HFFc6 (cell line): ENCODE results near the gene CEP76. TPM values are rescaled to one million over a fixed set of nuclear protein-coding genes. Genes with fewer than 3 reads are reported as not detected.

Source experiments
- DNase-seq: peaks from one replicate; pipeline ENCODE4 v3.0.0-alpha.2; 2018
- H3K27ac Mint-ChIP-seq: 2 replicates; pipeline ENCODE4 v1.8.0; 2020; ENCODE audit warnings: mild to moderate bottlenecking, mixed read lengths
- H3K27me3 Mint-ChIP-seq: 2 replicates; pipeline ENCODE4 v1.8.0; 2021; ENCODE audit warnings: mild to moderate bottlenecking, moderate library complexity, mixed read lengths; ENCODE audit not compliant: insufficient read depth
- H3K36me3 Mint-ChIP-seq: 2 replicates; pipeline ENCODE4 v1.8.0; 2021; ENCODE audit warnings: low read depth, mixed read lengths
- H3K4me1 Mint-ChIP-seq: 2 replicates; pipeline ENCODE4 v1.8.0; 2020; ENCODE audit warnings: low read depth, mixed read lengths
- H3K4me3 Mint-ChIP-seq: 2 replicates; pipeline ENCODE4 v1.8.0; 2020; ENCODE audit warnings: mild to moderate bottlenecking, moderate library complexity, mixed read lengths
- H3K9me3 Mint-ChIP-seq: 2 replicates; pipeline ENCODE4 v1.8.0; 2020; ENCODE audit warnings: mild to moderate bottlenecking, mixed read lengths
- CTCF ChIP-seq: fragments of 200-600 bp; sonication (generic); IDR thresholded peaks from 2 replicates; pipeline ENCODE4 v1.5.0; 2021; ENCODE audit warnings: antibody characterized with exemption, mild to moderate bottlenecking
- total RNA-seq, 6 experiments: library from RNA; stranded (reverse); fragmentation: NEBNext Ultra II Directional; extraction: Animal tissue kit (Norgen Biotek cat#: 25700); gene quantifications; 2 replicates in 1 of 6; 3 replicates in 5 of 6; pipeline ENCODE4 v1.2.3, GENCODE V29; 2021

The CEP76 gene
- total RNA-seq, 6 experiments from 2014 or later, result 5.5 to 8.0 (median 7.6) TPM

GRCh38 chr18:12742453-12742852 lies 39.9 kb upstream of the CEP76 start:
- DNase-seq, result peak; percentile 82
- no peak for TF ChIP-seq CTCF
- Mint-ChIP-seq H3K27me3 (no peaks in the 10 kb centered on the region), H3K9me3 (peaks cover 3% of the 10 kb centered on the region; the same call in 1 of the 2 replicates), H3K27ac (peak overlapping the region; percentile 92), H3K4me3 (peak overlapping the region; percentile 71), H3K36me3 (no peaks in the 10 kb centered on the region), H3K4me1 (peaks cover 48% of the 10 kb centered on the region)

DNA sequence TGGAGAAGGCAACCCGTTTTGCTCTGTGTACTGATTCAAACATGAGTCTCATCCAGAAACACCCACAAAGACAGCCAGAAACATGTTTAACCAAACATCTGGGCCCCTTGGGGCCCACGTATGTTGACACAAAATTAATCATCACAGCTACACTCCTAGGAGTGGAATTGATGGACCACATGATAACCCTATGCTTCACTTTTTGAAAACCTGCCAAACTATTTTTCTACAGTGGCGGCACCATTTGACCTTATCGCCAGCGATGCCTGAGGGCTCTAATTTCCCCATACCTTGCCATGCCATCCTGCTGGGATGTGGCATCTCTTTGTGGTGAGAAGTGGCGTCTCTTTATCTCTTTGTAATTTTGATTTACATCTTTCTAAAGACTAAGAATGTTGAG lies 38.8 kb upstream of the CEP76 start:
- Mint-ChIP-seq H3K4me1 (peaks cover 56% of the 10 kb centered on the region), H3K36me3 (no peaks in the 10 kb centered on the region), H3K27ac (peak overlapping the region; percentile 92), H3K27me3 (no peaks in the 10 kb centered on the region), H3K9me3 (peaks cover 3% of the 10 kb centered on the region; the same call in 1 of the 2 replicates), H3K4me3 (peak overlapping the region; percentile 75)
- no peak for TF ChIP-seq CTCF
- DNase-seq, result peak; percentile 91

GRCh38 chr18:12737243-12737902 lies 34.9 kb upstream of the CEP76 start:
- 0 out of 2 replicates have a peak, but pooled peaks cover 2% of the 10 kb centered on the region for H3K36me3 Mint-ChIP-seq

GRCh38 chr18:12726774-12727550 lies 24.4 kb upstream of the CEP76 start:
- TF ChIP-seq CTCF, result peak; percentile 97
- Mint-ChIP-seq H3K9me3 (peaks cover 9% of the 10 kb centered on the region), H3K27me3 (no peaks in the 10 kb centered on the region; the same call in 1 of the 2 replicates), H3K4me3 (no peak overlapping the region), H3K4me1 (peaks cover 39% of the 10 kb centered on the region), H3K27ac (peak overlapping the region; percentile 44; the same call in 1 of the 2 replicates), H3K36me3 (peaks cover 30% of the 10 kb centered on the region)
- peak; percentile 66 for DNase-seq

More at GRCh38 chr18:12737243-12737902, 34.9 kb upstream of the CEP76 start:
- Mint-ChIP-seq H3K4me3 (no peak overlapping the region), H3K27me3 (no peaks in the 10 kb centered on the region), H3K4me1 (peaks cover 32% of the 10 kb centered on the region), H3K27ac (no peak overlapping the region), H3K9me3 (peaks cover 2% of the 10 kb centered on the region; the same call in 1 of the 2 replicates)
- no peak for TF ChIP-seq CTCF
- DNase-seq, result no peak

GRCh38 chr18:12726331-12726730 lies 23.8 kb upstream of the CEP76 start:
- Mint-ChIP-seq H3K4me1 (peaks cover 34% of the 10 kb centered on the region), H3K9me3 (peaks cover 9% of the 10 kb centered on the region), H3K4me3 (no peak overlapping the region), H3K27me3 (no peaks in the 10 kb centered on the region; the same call in 1 of the 2 replicates), H3K36me3 (peaks cover 23% of the 10 kb centered on the region), H3K27ac (no peak overlapping the region)
- TF ChIP-seq CTCF, result no peak
- DNase-seq, result no peak
